ENCODE measurements around the gene SOX11.

DNA sequence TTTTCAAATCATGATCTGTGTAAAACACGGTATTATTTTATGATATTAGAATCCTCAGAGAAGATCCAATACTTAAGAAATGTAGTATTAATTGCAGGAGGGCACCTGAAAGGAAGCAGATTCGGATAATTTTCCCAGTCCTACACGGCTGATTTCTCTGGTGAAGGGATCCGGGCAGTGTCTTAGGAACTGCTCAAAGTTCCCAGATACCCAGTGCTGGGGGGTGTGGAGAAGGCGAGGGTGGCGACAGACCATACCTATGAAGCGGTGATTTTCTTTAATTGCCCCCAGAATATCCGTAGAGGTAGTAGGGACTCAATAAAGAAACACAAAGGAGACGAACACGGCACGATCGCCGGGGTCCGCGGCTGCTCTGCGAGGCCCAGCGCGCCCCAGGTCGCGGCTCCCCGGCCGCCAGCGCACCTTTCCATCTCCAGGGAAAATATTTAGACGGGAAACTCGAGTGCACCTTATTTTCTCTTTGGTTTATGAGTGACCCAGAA, 1.4 kb upstream of the SOX11 start:
- TF ChIP-seq ZNF121 (CRISPR knock-in tag; IDR thresholded peaks at IDR 0.05): no peak
- no peak for TF ChIP-seq NR2C2 (CRISPR knock-in tag; IDR thresholded peaks at IDR 0.05)
- no peak for TF ChIP-seq CBFB (CRISPR knock-in tag; IDR thresholded peaks at IDR 0.05; ENCODE audit: low read depth)
- TF ChIP-seq, protein P1, sequence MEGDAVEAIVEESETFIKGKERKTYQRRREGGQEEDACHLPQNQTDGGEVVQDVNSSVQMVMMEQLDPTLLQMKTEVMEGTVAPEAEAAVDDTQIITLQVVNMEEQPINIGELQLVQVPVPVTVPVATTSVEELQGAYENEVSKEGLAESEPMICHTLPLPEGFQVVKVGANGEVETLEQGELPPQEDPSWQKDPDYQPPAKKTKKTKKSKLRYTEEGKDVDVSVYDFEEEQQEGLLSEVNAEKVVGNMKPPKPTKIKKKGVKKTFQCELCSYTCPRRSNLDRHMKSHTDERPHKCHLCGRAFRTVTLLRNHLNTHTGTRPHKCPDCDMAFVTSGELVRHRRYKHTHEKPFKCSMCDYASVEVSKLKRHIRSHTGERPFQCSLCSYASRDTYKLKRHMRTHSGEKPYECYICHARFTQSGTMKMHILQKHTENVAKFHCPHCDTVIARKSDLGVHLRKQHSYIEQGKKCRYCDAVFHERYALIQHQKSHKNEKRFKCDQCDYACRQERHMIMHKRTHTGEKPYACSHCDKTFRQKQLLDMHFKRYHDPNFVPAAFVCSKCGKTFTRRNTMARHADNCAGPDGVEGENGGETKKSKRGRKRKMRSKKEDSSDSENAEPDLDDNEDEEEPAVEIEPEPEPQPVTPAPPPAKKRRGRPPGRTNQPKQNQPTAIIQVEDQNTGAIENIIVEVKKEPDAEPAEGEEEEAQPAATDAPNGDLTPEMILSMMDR (IDR thresholded peaks at IDR 0.05): no peak
- TF ChIP-seq, protein P2, sequence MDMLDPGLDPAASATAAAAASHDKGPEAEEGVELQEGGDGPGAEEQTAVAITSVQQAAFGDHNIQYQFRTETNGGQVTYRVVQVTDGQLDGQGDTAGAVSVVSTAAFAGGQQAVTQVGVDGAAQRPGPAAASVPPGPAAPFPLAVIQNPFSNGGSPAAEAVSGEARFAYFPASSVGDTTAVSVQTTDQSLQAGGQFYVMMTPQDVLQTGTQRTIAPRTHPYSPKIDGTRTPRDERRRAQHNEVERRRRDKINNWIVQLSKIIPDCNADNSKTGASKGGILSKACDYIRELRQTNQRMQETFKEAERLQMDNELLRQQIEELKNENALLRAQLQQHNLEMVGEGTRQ (CRISPR knock-in tag; IDR thresholded peaks at IDR 0.05): no peak
- TF ChIP-seq TCF7 (CRISPR knock-in tag; IDR thresholded peaks at IDR 0.05; ENCODE audit: low read depth): no peak
- TF ChIP-seq, protein P3, sequence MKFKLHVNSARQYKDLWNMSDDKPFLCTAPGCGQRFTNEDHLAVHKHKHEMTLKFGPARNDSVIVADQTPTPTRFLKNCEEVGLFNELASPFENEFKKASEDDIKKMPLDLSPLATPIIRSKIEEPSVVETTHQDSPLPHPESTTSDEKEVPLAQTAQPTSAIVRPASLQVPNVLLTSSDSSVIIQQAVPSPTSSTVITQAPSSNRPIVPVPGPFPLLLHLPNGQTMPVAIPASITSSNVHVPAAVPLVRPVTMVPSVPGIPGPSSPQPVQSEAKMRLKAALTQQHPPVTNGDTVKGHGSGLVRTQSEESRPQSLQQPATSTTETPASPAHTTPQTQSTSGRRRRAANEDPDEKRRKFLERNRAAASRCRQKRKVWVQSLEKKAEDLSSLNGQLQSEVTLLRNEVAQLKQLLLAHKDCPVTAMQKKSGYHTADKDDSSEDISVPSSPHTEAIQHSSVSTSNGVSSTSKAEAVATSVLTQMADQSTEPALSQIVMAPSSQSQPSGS (CRISPR knock-in tag; IDR thresholded peaks at IDR 0.05; ENCODE audit: borderline replicate concordance, low read depth): no peak
- no peak for TF ChIP-seq ZNF138 (CRISPR knock-in tag; conservative IDR thresholded peaks at IDR 0.05)

Measured in WTC11 (cell line).